HG03442 (cell line): Measurements from ENCODE around the gene HADHB.
"Not testable (repeated sequence)": the region's sequence is repeated elsewhere in the genome, so short reads cannot be mapped to it uniquely, and the experiment has no call there.

Experiments used
- ATAC-seq: cut with Tn5 transposase; IDR thresholded peaks from one replicate; pipeline ENCODE4 v1.9.1; 2021; ENCODE audit warnings: mild to moderate bottlenecking, moderate library complexity; ENCODE audit not compliant: unreplicated experiment

The HADHB gene

DNA sequence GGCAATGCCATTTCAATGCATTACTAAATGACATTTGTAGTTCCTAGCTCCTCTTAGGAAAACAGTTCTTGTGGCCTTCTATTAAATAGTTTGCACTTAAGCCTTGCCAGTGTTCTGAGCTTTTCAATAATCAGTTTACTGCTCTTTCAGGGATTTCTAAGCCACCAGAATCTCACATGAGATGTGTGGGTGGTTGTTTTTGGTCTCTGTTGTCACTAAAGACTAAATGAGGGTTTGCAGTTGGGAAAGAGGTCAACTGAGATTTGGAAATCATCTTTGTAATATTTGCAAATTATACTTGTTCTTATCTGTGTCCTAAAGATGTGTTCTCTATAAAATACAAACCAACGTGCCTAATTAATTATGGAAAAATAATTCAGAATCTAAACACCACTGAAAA is 45.3 kb downstream of the HADHB start:
- no peak for ATAC-seq

DNA sequence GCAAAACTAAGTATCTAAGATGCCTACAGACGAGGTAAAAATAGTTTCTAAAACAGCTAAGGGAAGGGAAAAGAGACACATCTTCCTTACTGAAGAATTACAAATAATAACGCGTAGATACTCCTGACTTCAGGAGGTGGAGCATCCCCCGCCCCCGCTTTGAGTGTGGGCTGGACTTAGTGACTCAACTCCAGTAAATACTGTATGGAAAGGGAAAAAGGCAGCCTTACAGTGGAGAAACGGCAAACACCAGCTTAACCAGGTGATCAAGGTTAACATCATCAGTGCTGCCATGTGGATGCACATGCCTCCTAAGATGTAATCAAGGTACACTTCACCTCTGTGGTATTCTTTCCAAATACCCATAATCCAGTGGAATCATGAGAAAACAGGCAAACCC is 47.9 kb downstream of the HADHB start:
- ATAC-seq, result no peak

DNA sequence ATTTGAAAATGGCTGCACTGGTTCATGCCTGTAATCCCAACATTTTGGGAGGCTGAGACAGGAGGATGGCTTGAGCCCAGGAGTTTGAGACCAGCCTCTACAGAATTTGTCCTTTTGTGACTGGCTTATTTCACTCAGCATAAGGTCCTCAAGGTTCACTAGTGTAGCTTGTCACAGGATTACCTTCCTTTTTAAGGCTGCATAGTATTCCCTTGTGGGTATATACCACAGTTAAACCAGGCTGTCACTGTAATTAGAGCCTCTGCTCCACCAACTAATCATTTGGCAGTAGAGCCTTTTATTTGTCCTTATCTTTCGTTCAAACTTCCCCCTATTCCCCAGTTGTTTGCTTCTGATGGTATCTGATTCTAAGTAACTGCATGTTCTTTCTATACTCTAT is 50.8 kb downstream of the HADHB start:
- no peak for ATAC-seq

DNA sequence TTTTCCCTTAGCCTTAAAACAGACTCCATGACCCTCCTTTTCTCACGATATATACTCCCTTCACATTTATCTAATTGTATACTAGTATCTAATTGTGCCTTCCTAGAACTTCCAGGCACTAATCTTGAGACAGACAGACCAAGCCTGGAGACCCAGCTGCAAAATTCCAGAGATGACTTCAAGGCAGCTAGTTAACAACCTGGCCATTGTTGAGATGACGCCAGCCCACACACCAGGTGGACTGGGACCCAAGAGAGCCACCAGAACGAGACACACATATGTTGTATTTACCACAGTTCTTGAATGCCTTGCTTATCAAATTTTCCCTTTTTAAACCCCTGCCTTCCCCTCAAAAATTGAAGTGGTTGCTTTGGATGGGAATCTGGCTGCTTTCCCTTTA is 52.3 kb downstream of the HADHB start:
- ATAC-seq, result no peak

DNA sequence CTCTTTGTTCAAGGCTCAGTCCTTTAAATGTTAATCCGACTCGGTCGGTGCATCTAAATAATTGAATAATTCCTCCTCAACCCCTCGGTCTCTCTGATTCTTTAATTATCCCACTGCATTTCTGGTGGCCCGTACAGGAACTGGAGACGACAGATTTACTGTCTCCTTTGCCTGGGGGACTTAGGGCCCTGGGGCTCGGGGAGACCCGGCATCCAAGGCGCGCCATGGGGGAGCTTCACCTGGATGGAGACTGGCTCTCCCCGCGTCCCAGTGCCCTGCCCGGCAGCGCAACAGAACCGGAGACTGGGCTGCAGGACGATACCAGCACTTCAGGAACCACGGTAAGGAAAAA is 53.5 kb downstream of the HADHB start:
- no peak for ATAC-seq

DNA sequence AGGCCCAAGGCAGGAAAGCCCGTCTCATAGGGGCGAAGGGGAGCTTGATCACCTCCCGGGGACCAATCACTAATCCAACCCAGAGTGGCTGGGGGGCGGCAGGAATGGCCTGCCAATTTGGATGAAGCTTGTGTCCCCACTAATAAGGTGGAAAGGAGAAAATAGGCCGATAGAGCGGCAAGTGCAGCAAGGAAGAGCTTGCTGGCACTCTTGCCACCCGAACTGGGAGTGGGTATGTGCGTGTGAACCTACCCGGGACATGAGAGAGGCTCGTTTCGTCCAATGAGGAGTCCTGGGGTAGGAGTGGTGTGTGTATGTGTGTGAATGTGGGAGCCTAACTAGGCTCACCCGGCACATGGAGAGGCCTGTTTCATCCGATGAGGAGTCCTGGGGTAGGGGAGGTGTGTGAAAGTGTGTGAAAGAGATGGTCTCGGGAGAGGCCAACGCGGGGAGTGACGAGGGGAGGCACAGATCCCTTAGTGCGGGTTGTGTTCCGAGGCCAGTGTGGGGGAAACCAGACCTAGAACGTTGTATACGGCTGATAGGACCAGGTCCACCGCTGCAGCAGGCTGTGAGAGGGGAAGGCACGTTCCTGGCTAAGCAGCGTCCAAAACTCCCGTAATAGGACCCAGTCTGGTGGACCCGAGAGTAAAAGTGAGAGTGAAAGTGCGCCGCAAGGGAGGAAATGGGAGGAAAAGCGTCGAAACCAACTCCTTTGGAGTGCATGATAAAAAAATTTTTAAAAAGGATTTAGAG is 54.1 kb downstream of the HADHB start:
- no peak for ATAC-seq

DNA sequence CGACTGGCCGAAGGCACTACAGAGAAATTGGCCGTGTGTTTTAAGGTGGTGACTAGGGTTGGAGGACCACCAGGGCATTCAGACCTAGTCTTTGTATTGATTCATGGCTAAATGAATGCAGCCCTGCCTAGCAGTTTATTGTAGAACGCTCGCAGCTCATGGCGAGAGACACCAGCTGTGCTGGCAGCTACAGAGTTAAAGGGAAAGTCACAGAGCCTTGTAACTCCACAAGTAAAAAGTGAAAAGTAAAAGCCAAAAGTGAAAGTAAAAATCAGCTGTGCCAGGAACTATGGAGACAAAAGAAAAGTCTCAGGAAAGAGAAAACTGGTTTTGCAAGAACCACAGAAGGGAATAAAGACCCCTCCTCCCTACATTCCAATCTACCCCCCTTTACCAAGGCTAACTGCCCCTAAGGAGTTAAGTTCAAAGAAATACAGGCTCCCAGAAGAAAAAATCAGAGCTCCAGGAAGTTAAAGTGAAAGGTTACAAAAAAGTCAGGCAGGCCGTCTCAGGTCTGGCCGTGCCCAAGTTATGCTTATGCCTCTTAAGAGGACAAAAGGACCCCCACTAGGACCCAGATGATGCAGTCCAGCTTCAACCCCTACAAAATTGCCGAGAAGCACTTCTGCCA is 54.8 kb downstream of the HADHB start:
- no peak for ATAC-seq

DNA sequence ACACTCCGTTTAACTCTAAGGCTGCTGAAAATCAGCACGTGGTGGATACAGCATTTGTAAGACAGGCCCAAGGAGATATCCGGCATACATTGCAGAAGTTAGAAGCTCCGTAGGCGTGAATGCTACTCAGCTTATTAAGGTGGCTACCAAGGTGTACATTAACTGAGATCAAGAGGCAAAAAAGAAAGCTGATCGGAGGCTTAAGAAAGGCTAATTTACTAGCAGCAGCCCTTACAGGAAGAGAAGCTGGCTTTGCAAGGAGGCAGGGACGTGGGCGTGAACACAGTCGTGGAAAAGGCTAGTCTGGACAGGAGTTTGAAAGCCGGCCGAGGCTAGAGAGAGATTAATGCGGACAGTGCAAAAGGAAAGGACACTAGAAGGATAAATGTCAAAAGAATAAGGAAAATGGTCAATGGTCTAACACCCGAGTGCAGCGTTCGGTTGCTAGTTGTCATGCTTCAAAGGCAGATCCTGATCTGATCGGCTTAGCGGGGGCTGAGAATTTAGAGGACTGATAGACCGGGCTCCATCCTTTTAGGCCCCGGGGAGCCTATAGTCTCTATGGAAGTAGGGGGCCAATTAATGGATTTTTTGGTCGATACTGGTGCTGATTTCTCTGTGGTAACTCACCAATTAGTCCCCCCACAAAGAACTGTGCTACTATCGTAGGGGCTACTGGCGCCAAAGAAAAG is 55.6 kb downstream of the HADHB start:
- no peak for ATAC-seq

DNA sequence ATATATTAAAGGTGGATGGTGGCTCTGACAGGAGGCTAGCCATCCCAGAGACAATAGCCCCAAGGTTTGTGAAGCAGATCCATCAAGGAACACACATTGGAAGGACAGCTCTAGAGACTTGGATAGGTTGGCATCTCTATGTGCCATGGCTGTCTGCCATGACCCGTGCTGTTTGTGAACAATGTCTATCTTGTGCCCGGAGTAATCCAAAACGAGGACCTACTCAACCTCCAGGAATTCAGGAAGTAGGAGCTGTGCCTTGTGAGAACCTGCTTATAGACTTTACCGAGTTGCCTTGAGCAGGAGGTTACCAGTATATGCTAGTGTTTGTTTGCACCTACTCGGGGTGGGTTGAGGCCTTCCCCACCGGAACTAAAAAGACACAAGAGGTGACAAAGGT is 58.1 kb downstream of the HADHB start:
- ATAC-seq, result no peak

DNA sequence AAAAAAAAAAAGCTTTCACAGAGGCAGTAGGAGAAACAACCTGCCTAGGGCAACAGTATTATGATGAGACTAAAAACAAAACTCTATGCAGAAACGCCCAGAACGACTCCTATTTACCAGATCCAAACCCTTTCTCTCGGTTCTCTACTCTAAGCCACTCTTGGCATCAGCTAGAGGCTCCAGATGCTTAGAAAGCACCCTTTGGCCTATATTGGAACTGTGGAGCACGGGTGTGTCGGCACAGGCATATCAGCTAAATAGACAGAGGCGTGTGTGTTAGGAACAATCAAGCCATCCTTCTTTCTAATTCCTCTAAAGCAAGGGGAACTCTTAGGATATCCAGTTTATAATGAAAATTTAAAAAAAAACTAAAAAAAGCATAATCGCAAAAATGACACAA is 60.4 kb downstream of the HADHB start:
- not testable (repeated sequence) for ATAC-seq

DNA sequence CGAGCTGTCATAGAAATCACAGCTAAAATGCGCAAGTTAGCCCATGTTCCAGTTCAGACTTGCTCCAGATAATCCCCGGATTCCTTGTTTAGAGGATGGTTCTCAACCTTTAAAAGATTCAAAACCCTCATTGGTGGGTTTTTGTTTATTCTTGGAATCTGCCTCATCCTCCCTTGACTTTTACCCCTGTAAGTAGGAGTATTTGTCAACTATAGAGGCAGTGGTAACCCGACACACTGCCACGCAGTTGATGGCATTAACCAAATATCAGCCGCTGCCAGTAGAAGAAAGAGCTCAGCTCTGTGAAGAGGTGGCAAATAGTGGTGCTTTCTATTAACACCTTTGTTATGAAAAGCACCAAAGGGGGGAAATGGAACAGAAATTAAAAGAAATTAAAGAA is 60.8 kb downstream of the HADHB start:
- no peak for ATAC-seq

DNA sequence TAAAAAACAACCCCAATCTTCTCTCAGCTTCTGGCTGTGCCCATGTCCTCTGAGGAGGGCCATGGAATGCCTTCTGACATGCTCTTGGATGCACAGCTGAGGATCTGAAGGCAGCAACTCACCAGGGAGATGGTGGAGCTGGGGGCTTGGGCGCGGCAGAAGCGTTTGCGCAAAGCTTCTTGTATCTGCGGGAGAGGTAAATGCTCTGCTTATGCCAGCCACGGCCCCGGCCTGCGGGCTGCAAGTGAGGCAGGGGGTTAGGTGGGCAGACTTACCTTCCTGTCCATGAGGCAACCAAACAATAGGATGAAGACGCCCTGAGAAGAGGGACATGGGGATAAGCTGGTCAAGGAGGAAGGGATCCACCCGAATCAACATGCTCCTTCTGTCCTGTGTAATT is 65.2 kb downstream of the HADHB start:
- ATAC-seq, result no peak

DNA sequence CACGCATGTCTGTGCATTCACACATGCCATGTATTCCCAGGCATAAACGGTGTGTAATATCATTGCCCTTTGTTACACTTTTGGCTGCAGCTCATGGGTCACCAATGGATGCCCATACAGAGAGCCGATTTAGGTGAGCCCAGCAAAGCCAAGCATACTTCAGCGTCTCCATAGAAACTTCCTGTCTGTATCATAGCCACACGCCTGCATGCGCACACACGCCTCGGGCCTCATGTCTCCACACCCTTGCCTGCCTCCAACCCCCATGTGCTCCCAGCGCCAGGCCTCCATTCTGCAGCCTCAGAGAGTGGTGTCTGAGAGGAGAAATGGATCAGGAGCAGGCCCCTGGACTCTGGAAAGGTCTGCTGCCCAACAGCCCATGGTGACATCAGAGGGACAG is 67.7 kb downstream of the HADHB start:
- ATAC-seq, result no peak

DNA sequence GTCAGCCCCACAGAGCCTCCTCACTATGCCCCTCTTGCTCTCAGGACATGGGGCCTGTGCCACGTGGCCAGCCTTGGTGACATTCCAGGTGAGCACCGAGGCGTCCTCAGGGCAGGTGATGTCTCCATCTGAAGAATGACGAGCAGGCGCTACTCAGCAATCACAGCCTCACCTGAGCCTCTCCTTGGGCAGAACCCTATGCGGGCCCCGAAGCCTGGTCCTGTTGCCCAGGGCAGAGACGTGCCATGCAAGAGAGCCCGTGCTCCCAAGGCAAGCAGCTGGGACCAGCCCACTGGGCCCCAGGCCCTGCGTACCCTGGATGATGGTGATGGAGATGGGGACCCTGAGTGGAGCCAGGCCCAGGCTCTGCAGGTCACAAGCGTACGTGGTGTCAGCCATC is 68.7 kb downstream of the HADHB start:
- no peak for ATAC-seq

DNA sequence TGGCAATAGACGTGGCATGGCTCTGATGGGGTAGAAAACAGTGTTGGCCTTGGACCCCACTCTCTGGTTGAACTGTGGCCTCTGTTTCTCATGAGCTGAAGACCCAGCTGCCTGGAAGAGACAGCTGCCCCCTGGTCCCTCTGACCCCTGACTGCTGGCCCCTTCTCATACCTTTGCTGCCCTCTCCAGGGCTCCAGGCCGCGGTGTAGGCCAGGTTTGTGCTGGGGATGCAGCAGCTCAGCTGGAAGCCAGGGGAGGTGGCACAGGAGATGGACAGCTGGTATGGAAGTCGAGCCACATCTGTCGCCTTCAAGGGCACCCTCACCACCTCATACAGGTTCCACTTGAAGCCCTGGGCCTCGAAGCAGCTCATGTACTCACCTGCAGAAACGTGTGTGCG is 69.5 kb downstream of the HADHB start:
- ATAC-seq, result no peak

DNA sequence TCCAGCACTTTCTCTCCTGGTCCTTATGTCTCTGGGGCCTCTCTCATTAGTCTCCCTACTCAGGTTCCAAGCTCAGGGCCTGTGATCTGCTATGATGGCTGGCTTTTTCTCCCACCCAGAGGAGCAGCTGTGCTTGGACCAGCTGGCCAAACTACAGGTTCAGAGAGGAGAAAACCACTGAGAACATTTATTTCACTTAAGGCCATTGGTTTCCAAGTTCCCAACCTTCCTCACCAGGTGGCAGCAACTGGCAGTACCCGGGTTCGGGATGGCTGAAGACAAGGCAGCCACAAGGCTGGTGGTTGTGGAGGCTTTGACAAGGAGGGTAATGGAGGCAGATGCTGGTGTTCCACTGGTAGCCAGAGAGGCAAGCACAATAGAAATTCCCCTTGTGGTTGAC is 71.3 kb downstream of the HADHB start:
- ATAC-seq, result no peak

DNA sequence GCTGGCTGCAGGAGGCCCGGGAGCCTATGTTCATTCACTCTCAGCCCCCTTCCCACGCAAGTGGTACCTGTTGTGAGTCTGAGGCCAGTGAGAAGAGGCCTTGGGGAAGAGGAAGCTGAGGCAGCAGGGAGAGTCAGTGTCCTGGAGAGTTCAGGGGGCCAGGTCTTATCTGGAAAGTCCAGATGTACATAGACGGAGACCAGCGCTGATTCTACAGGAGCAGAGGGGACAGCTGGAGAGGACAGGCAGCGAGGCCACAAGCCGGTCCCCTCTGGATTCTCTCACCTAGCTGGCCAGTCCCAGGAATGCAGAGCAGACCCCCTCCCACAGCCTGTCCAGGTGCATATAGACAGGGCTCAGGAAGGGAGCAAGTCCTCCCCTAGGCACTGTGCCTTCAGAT is 72.1 kb downstream of the HADHB start:
- no peak for ATAC-seq

DNA sequence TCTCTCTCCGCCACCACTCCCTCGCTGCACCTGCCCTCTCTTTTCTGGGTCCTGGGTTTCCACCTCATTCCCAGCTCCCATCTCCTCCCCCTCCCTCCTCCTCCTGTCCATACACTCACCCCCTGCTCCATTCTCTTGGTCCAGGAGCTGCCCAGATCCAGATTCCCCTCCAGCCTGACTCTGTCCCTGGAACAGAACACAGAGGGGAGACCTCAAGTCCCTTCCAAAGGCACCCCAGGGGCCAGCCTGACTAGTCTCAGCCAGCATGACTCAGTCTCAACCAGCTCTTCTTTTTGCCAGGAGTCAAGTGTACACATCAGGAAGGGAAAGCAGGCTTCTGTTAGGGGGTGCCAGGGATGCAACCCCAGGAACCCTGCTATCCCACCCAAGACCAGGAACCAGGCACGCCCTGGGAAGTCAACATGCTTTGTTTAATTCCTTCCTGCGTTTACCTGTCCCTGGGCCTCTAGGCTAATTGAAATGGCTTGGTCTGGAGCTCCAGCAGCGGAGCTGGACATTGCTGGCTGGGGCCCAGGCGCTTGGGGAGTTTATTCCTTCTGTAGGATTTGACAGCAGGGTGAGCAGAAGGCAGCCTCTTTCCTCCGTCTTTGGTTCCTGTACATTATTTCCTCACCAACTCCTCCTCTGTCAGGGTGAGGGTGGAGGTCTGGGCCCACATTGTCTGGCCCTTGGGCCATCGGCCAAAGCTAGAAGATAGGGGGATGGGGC is 72.8 kb downstream of the HADHB start:
- ATAC-seq, result no peak

DNA sequence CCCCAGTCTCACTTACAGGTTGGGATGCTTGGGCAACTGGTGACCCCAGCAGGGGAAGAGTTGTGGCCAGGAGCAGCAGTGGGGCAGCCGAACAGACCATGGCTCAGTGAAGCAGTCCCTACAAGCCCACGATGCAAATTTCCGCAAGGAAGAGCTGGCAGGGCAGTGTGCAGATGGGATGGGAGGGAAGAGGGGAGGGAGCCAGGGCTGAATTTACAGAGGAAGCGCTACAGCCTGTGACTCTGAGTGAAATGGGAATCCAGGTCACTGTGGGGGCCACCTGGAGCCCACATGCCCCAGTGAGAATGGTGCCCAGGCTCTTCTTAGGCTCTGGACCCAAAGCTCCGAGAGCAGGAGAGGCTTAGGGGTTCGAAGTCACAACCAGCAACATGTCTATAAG is 74.2 kb downstream of the HADHB start:
- no peak for ATAC-seq

DNA sequence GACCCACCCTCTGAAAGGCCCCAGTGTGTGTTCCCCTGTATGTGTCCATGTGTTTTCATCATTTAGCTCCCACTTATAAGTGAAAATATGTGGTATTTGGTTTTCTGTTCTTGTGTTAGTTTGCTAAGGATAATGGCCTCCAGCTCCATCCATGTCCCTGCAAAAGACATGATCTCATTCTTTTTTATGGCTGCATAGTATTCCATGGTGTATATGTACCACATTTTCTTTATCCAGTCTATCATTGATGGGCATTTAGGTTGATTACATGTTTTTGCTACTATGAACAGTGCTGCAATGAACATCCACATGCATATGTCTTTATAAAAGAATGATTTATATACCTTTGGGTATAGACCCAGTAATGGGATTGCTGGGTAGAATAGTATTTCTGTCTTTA is 79.7 kb downstream of the HADHB start:
- not testable (repeated sequence) for ATAC-seq

DNA sequence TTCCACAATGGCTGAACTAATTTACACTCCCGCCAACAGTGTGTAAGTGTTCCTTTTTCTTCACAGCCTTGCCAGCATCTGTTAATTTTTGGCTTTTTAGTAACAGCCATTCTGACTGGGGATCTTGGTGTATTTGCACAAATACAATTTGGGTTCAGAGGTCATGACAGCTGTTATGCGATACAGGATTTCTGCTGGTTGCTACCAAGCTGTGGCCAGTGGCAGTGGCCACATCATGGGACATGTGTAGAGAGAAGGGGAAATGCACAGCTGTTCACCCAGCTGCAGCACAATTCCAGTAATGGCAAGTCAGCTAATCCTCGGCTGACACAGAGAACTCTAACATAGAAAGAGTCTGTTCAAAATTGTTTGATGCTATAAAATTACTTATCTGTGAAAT is 80.2 kb downstream of the HADHB start:
- no peak for ATAC-seq

DNA sequence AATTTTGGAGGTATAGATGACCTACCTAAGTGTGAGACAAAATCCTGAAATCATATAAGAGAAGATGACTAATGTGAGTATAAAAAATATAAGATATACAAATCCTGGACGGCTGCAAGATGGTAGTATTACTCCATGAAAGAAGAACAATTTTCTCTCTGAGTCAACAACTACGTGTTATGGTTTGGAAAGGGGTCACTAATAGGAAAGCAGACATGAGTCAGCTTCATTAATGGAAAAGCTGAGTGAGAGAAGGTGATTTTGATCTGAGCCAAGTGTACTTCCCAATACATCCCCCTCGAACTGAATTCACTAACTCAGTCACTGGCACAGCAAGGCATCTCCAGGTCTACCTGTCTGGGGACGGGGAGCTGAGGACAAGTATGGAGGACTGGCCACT is 81.1 kb downstream of the HADHB start:
- ATAC-seq, result no peak
